HFF-Myc (cell line): ENCODE measurements around the gene RGMA.

Experiments used
- DNase-seq: peaks from one replicate; pipeline ENCODE4 v3.0.0-alpha.2; 2011; ENCODE audit warnings: low read depth; ENCODE audit errors: extremely low read depth
- H3K4me3 ChIP-seq: replicated peaks from 2 replicates; pipeline ENCODE4 v1.5.1; 2011; ENCODE audit warnings: low read depth, mild to moderate bottlenecking, control low read depth, low read length
- CTCF ChIP-seq: IDR thresholded peaks from 2 replicates; pipeline ENCODE4 v1.5.1; 2012; ENCODE audit warnings: mild to moderate bottlenecking, low read depth, low read length, control low read depth; ENCODE audit errors: missing control alignments

RGMA gene

GRCh38 chr15:93118904-93119303 is 29.9 kb upstream of the RGMA start:
- DNase-seq, result no peak

GRCh38 chr15:93111451-93111850 is 22.4 kb upstream of the RGMA start:
- no peak overlapping the region for H3K4me3 ChIP-seq
- DNase-seq, result no peak
- TF ChIP-seq CTCF, result no peak

More at GRCh38 chr15:93118904-93119303, 29.9 kb upstream of the RGMA start:
- TF ChIP-seq CTCF, result no peak
- no peak overlapping the region for H3K4me3 ChIP-seq

GRCh38 chr15:93110502-93111040 is 21.6 kb upstream of the RGMA start:
- DNase-seq, result no peak
- no peak overlapping the region for H3K4me3 ChIP-seq
- TF ChIP-seq CTCF, result no peak

GRCh38 chr15:93109336-93110102 is 20.5 kb upstream of the RGMA start:
- no peak for TF ChIP-seq CTCF
- H3K4me3 ChIP-seq, result no peak overlapping the region
- DNase-seq, result no peak

- no peak overlapping the region for H3K4me3 ChIP-seq
- no peak for TF ChIP-seq CTCF
- no peak for DNase-seq
Observed at GRCh38 chr15:93107646-93108045, 18.6 kb upstream of the RGMA start.

GRCh38 chr15:93105485-93105884 is 16.5 kb upstream of the RGMA start:
- no peak for TF ChIP-seq CTCF
- no peak for DNase-seq
- H3K4me3 ChIP-seq, result no peak overlapping the region
